ENCODE results near the gene POP7.

GRCh38 chr7:100682228-100682741, 23.6 kb upstream of the POP7 start:
- no peak for TF ChIP-seq CTCF (IDR thresholded peaks at IDR 0.05)
- TF ChIP-seq ETV6 (CRISPR knock-in tag; IDR thresholded peaks at IDR 0.05) = no peak
- no peak for TF ChIP-seq RELA (CRISPR knock-in tag; IDR thresholded peaks at IDR 0.05; ENCODE audit: borderline replicate concordance)
- no peak for TF ChIP-seq ATF2 (CRISPR knock-in tag; IDR thresholded peaks at IDR 0.05; ENCODE audit: borderline replicate concordance, low read depth)
- TF ChIP-seq ZNF396 (CRISPR knock-in tag; IDR thresholded peaks at IDR 0.05; ENCODE audit: borderline replicate concordance) = no peak
- TF ChIP-seq IRF2 (CRISPR knock-in tag; IDR thresholded peaks at IDR 0.05; ENCODE audit: borderline replicate concordance, low read depth) = no peak
- no peak for TF ChIP-seq MAX (CRISPR knock-in tag; IDR thresholded peaks at IDR 0.05)

Measured in WTC11 (cell line).